GM10266 (cell line): ENCODE data around the gene RBM8A.

Experiments
- DNase-seq: peaks from one replicate; pipeline ENCODE4 v3.0.0; 2012; ENCODE audit errors: extremely low spot score
- CTCF ChIP-seq: IDR thresholded peaks from 2 replicates; pipeline ENCODE4 v1.5.1; 2012; ENCODE audit warnings: mild to moderate bottlenecking, low read depth; ENCODE audit not compliant: control insufficient read depth, insufficient read depth; ENCODE audit errors: missing control alignments

Gene RBM8A

DNA sequence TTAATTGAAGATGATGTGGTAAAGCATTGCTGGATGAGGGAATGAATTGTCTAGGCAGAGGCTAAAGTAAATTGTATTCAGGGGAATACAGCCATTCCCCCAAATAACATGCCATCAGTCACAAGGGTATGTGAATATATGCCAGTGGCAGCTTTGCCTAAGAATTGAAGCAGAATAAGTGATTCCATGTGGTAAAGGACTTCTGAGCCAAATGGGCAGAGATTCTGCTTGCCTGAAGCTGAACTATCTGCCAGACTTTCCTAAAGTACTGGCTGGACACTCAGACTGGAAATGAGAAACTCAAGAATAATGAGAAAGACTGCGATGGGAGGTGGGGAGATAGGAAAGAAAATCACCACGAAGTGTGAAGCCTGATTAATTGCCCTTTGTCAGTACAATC is 28.2 kb upstream of the RBM8A start:
- no peak for DNase-seq
- no peak for TF ChIP-seq CTCF

- no peak for TF ChIP-seq CTCF
- DNase-seq, result no peak
Measured at GRCh38 chr1:145953861-145954260, 26.6 kb upstream of the RBM8A start.

GRCh38 chr1:145952903-145953302 is 25.6 kb upstream of the RBM8A start:
- no peak for TF ChIP-seq CTCF
- no peak for DNase-seq

DNA sequence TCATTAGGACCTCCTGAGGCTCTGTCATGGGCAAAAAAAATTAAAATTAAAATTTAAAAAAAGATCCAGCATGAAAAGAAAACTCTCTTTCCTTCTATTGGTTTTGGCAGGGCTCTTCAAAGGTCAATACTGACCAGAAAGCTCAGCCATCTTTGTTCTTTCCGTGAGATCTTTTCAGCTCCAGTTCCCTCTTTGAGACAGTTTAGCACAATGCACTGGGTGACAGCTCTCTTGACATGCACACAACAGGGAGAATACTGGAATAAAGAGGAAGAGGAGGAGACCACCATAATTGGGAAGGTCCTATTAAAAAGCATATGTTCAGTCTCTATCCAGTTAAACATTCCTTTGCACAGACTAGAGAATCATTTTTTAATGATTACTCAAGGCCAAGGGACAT is 24.2 kb upstream of the RBM8A start:
- DNase-seq, result no peak
- TF ChIP-seq CTCF, result no peak

- DNase-seq, result no peak
- TF ChIP-seq CTCF, result no peak
Measured at GRCh38 chr1:145949219-145949618, 21.9 kb upstream of the RBM8A start.

- TF ChIP-seq CTCF, result no peak
- no peak for DNase-seq
Measured at GRCh38 chr1:145947551-145947950, 20.3 kb upstream of the RBM8A start.

DNA sequence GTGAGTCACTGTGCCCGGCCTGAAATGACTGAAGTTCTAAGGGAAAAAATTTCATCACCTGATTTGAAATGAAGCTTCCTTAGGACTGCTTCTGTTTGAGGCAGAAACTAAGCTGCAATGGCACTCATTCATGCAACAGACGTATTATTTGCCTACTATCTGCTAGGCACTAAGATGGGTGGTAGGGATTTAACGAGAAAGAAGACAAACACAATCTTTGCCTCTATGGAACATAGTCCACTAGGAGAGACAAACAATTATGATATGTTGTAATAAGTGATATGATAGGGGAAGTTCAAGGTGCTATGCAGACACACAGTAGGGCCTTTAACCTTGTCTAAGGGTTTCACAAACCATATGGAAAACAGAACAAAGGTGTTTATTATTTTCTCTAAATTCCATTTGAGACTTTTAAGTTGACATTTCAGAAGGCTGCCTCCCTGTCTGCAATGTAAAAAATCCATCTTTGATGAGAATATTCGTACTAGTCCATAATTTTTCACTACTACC is 19.2 kb upstream of the RBM8A start:
- no peak for TF ChIP-seq CTCF
- no peak for DNase-seq
